ES-I3 (cell line): ENCODE measurements around the gene CATSPER1.

Experiments
- H3K36me3 ChIP-seq: 2 replicates; pipeline ENCODE4 v1.6.1; 2013; ENCODE audit warnings: mild to moderate bottlenecking, low read length, control low read depth, moderate library complexity; ENCODE audit not compliant: insufficient read depth
- H3K4me1 ChIP-seq: 2 replicates; pipeline ENCODE4 v1.6.1; 2013; ENCODE audit warnings: mild to moderate bottlenecking, control low read depth, low read length; ENCODE audit not compliant: insufficient read depth
- H3K9ac ChIP-seq: 2 replicates; pipeline ENCODE4 v1.6.1; 2013; ENCODE audit warnings: low read depth, mild to moderate bottlenecking, low read length, moderate library complexity
- H3K9me3 ChIP-seq: 2 replicates; pipeline ENCODE4 v1.6.1; 2013; ENCODE audit warnings: mild to moderate bottlenecking, low read length, moderate library complexity; ENCODE audit not compliant: control insufficient read depth, insufficient read depth

Gene CATSPER1

GRCh38 chr11:66063900-66064299 is 37.6 kb upstream of the CATSPER1 start:
- H3K36me3 ChIP-seq, result peaks cover 58% of the 10 kb centered on the region

GRCh38 chr11:66062408-66062807 is 36.1 kb upstream of the CATSPER1 start:
- peaks cover 67% of the 10 kb centered on the region for H3K36me3 ChIP-seq
- no peak overlapping the region for H3K9ac ChIP-seq
- H3K9me3 ChIP-seq, result no peaks in the 10 kb centered on the region; the same call in 1 of the 2 replicates
- no peaks in the 10 kb centered on the region for H3K4me1 ChIP-seq

More at GRCh38 chr11:66063900-66064299, 37.6 kb upstream of the CATSPER1 start:
- H3K9ac ChIP-seq, result no peak overlapping the region
- H3K4me1 ChIP-seq, result no peaks in the 10 kb centered on the region; the same call in 1 of the 2 replicates
- H3K9me3 ChIP-seq, result no peaks in the 10 kb centered on the region; the same call in 1 of the 2 replicates

- H3K9me3 ChIP-seq, result no peaks in the 10 kb centered on the region; the same call in 1 of the 2 replicates
- no peak overlapping the region for H3K9ac ChIP-seq
- H3K4me1 ChIP-seq, result no peaks in the 10 kb centered on the region
- H3K36me3 ChIP-seq, result peaks cover 66% of the 10 kb centered on the region
Observed at GRCh38 chr11:66061268-66061667, 35.0 kb upstream of the CATSPER1 start.

- Histone ChIP-seq H3K36me3 (peaks cover 72% of the 10 kb centered on the region), H3K9me3 (no peaks in the 10 kb centered on the region; the same call in 1 of the 2 replicates), H3K4me1 (no peaks in the 10 kb centered on the region), H3K9ac (no peak overlapping the region)
Observed at GRCh38 chr11:66059966-66060680, 33.8 kb upstream of the CATSPER1 start.

- Histone ChIP-seq H3K9ac (no peak overlapping the region), H3K4me1 (no peaks in the 10 kb centered on the region; the same call in 1 of the 2 replicates), H3K36me3 (peaks cover 54% of the 10 kb centered on the region), H3K9me3 (no peaks in the 10 kb centered on the region)
Observed at GRCh38 chr11:66056501-66056900, 30.2 kb upstream of the CATSPER1 start.

- peaks cover 40% of the 10 kb centered on the region for H3K36me3 ChIP-seq
Observed at GRCh38 chr11:66055021-66055420, 28.7 kb upstream of the CATSPER1 start.

GRCh38 chr11:66052664-66052982 is 26.3 kb upstream of the CATSPER1 start:
- no peaks in the 10 kb centered on the region for H3K9me3 ChIP-seq
- H3K4me1 ChIP-seq, result peaks cover 12% of the 10 kb centered on the region; the same call in 1 of the 2 replicates
- H3K9ac ChIP-seq, result peak overlapping the region; percentile 93
- H3K36me3 ChIP-seq, result peaks cover 20% of the 10 kb centered on the region

More at GRCh38 chr11:66055021-66055420, 28.7 kb upstream of the CATSPER1 start:
- Histone ChIP-seq H3K4me1 (peaks cover 7% of the 10 kb centered on the region; the same call in 1 of the 2 replicates), H3K9me3 (no peaks in the 10 kb centered on the region), H3K9ac (no peak overlapping the region)

- Histone ChIP-seq H3K9me3 (no peaks in the 10 kb centered on the region), H3K4me1 (peaks cover 12% of the 10 kb centered on the region; the same call in 1 of the 2 replicates), H3K36me3 (peaks cover 19% of the 10 kb centered on the region), H3K9ac (peak within 1 kb of the TSS; percentile 93)
Observed at GRCh38 chr11:66051766-66052663, 25.7 kb upstream of the CATSPER1 start, which contains the start of gene SF3B2. Gene SF3B2, plus strand, starts transcription at chr11:66052364. Its CDS starts 21 bp downstream, at chr11:66052385.

- peaks cover 12% of the 10 kb centered on the region; the same call in 1 of the 2 replicates for H3K4me1 ChIP-seq
- peaks cover 13% of the 10 kb centered on the region for H3K36me3 ChIP-seq
- H3K9me3 ChIP-seq, result no peaks in the 10 kb centered on the region
- H3K9ac ChIP-seq, result peak overlapping the region; percentile 93
Observed at GRCh38 chr11:66051371-66051765, 25.1 kb upstream of the CATSPER1 start.

- Histone ChIP-seq H3K9me3 (no peaks in the 10 kb centered on the region), H3K9ac (peak overlapping the region; percentile 93), H3K4me1 (peaks cover 12% of the 10 kb centered on the region; the same call in 1 of the 2 replicates), H3K36me3 (peaks cover 9% of the 10 kb centered on the region)
Observed at GRCh38 chr11:66050581-66051231, 24.4 kb upstream of the CATSPER1 start.

- H3K9ac ChIP-seq, result peak within 1 kb of the TSS; percentile 51; the same call in 1 of the 2 replicates
- H3K4me1 ChIP-seq, result peaks cover 15% of the 10 kb centered on the region; the same call in 1 of the 2 replicates
- H3K9me3 ChIP-seq, result no peaks in the 10 kb centered on the region
- H3K36me3 ChIP-seq, result no peaks in the 10 kb centered on the region
Observed at GRCh38 chr11:66048547-66049323, 22.5 kb upstream of the CATSPER1 start, which contains the start of gene GAL3ST3. Gene GAL3ST3, minus strand, starts transcription at chr11:66049161. Its CDS starts 3,746 bp downstream, at chr11:66045415.

- H3K9me3 ChIP-seq, result no peaks in the 10 kb centered on the region
- peaks cover 15% of the 10 kb centered on the region; the same call in 1 of the 2 replicates for H3K4me1 ChIP-seq
- no peaks in the 10 kb centered on the region for H3K36me3 ChIP-seq
- H3K9ac ChIP-seq, result no peak overlapping the region
Observed at GRCh38 chr11:66047541-66048365, 21.5 kb upstream of the CATSPER1 start.

GRCh38 chr11:66046901-66047300 is 20.6 kb upstream of the CATSPER1 start:
- H3K4me1 ChIP-seq, result peaks cover 15% of the 10 kb centered on the region; the same call in 1 of the 2 replicates
- H3K9ac ChIP-seq, result no peak overlapping the region
- H3K36me3 ChIP-seq, result no peaks in the 10 kb centered on the region

More at GRCh38 chr11:66046901-66047300, 20.6 kb upstream of the CATSPER1 start:
- H3K9me3 ChIP-seq, result no peaks in the 10 kb centered on the region
